Ishikawa (cell line): Measurements from ENCODE around the gene MYO18A.

ENCODE experiments used
- CEBPB ChIP-seq: IDR thresholded peaks from 2 replicates; pipeline ENCODE4 v1.6.1; 2012
- CREB1 ChIP-seq: IDR thresholded peaks from 2 replicates; pipeline ENCODE4 v1.6.1; 2012; ENCODE audit warnings: low read depth
- EP300 ChIP-seq: IDR thresholded peaks from 2 replicates; pipeline ENCODE4 v1.6.1; 2012; ENCODE audit warnings: borderline replicate concordance
- RAD21 ChIP-seq: IDR thresholded peaks from 2 replicates; pipeline ENCODE4 v1.6.1; 2012; ENCODE audit warnings: low read depth
- TCF12 ChIP-seq: IDR thresholded peaks from 2 replicates; pipeline ENCODE4 v1.6.1; 2012; ENCODE audit warnings: low read depth
- TEAD4 ChIP-seq: IDR thresholded peaks from 2 replicates; pipeline ENCODE4 v1.6.1; 2012
- YY1 ChIP-seq: IDR thresholded peaks from 2 replicates; pipeline ENCODE4 v1.6.1; 2012; ENCODE audit warnings: low read depth
- ZBTB7A ChIP-seq: IDR thresholded peaks from 2 replicates; pipeline ENCODE4 v1.6.1; 2012; ENCODE audit warnings: low read depth
- TF ChIP-seq, protein P1 (sequence below): IDR thresholded peaks from 2 replicates; pipeline ENCODE4 v1.6.1; 2012; ENCODE audit warnings: low read depth, mild to moderate bottlenecking

DNA sequence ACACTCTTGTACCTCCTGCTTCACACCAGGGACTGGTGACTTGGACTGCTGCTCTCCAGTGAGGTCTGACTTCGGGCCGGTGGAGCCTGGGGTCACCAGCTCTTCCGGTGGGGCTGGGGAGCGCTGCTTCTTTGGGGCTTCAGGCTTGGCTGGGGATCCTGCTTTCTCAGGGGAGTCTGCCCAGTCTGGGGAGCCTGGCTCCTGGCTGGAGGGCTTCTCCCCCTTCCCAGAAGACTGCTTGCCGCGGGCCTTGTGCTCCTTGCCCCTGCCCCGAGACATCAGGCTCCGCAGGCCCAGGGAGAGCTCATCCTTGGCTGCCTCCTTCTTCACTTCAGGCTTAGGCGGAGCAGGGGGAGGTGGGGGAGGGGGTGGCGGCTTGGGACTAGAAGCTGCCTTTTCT, 52.4 kb downstream of the MYO18A start:
- TF ChIP-seq EP300 (no peak), ZBTB7A (no peak), CREB1 (no peak), CEBPB (no peak), YY1 (no peak), TEAD4 (no peak), TCF12 (no peak), RAD21 (no peak)
- TF ChIP-seq, protein P1, sequence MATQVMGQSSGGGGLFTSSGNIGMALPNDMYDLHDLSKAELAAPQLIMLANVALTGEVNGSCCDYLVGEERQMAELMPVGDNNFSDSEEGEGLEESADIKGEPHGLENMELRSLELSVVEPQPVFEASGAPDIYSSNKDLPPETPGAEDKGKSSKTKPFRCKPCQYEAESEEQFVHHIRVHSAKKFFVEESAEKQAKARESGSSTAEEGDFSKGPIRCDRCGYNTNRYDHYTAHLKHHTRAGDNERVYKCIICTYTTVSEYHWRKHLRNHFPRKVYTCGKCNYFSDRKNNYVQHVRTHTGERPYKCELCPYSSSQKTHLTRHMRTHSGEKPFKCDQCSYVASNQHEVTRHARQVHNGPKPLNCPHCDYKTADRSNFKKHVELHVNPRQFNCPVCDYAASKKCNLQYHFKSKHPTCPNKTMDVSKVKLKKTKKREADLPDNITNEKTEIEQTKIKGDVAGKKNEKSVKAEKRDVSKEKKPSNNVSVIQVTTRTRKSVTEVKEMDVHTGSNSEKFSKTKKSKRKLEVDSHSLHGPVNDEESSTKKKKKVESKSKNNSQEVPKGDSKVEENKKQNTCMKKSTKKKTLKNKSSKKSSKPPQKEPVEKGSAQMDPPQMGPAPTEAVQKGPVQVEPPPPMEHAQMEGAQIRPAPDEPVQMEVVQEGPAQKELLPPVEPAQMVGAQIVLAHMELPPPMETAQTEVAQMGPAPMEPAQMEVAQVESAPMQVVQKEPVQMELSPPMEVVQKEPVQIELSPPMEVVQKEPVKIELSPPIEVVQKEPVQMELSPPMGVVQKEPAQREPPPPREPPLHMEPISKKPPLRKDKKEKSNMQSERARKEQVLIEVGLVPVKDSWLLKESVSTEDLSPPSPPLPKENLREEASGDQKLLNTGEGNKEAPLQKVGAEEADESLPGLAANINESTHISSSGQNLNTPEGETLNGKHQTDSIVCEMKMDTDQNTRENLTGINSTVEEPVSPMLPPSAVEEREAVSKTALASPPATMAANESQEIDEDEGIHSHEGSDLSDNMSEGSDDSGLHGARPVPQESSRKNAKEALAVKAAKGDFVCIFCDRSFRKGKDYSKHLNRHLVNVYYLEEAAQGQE = no peak
